ENCODE data around the gene GPR89B. TPM values are rescaled to one million over a fixed set of nuclear protein-coding genes. Genes with fewer than 3 reads are reported as not detected.

The GPR89B gene
- total and polyA plus RNA-seq, 2 of the 8 experiments (the other 6 are each of a cell fraction or from before 2014, with no cell fraction given), result 19.5 to 32.5 TPM

- TF ChIP-seq CTCF (IDR thresholded peaks at IDR 0.05; ENCODE audit: control extremely low read depth in 1 of 3, insufficient read depth in 1 of 3, low read depth in 1 of 3, low read length in 3 of 3) (peak; percentile 91 to 97 (median 93)), E2F6 (IDR thresholded peaks at IDR 0.05) (no peak), TCF12 (IDR thresholded peaks at IDR 0.05; ENCODE audit: low read depth, low read length) (no peak), JUN (IDR thresholded peaks at IDR 0.05; ENCODE audit: low read depth, low read length) (no peak)
These were observed 37.9 kb upstream of the GPR89B start (continued) for GRCh38 chr1:147890177-147890790.
